H9 (cell line): ENCODE data around the gene BORCS8. TPM values are rescaled to one million over a fixed set of nuclear protein-coding genes. Genes with fewer than 3 reads are reported as not detected.

Source experiments
- DNase-seq: peaks from one replicate; pipeline ENCODE4 v3.0.0-alpha.2; 2017
- H2AFZ ChIP-seq: one replicate; pipeline ENCODE4 v1.6.1; 2013; ENCODE audit warnings: mild to moderate bottlenecking, low read length, control low read depth, moderate library complexity
- H2AK5ac ChIP-seq: 2 replicates; pipeline ENCODE4 v1.6.1; 2013; ENCODE audit warnings: low read length, control low read depth, mixed read lengths; ENCODE audit not compliant: insufficient read length
- H2BK120ac ChIP-seq: one replicate; pipeline ENCODE4 v1.6.1; 2013; ENCODE audit warnings: low read depth, mild to moderate bottlenecking, low read length, control low read depth, inconsistent platforms; ENCODE audit not compliant: poor library complexity, severe bottlenecking
- H2BK12ac ChIP-seq: 2 replicates; pipeline ENCODE4 v1.6.1; 2013; ENCODE audit warnings: low read length, control low read depth, mixed read lengths, low read depth; ENCODE audit not compliant: insufficient read length
- H2BK15ac ChIP-seq: 2 replicates; pipeline ENCODE4 v1.6.1; 2013; ENCODE audit warnings: low read depth, low read length, control low read depth
- H2BK20ac ChIP-seq: one replicate; pipeline ENCODE4 v1.6.1; 2013; ENCODE audit warnings: low read depth, mild to moderate bottlenecking, low read length, control low read depth, inconsistent platforms; ENCODE audit not compliant: poor library complexity, severe bottlenecking
- H2BK5ac ChIP-seq: 2 replicates; pipeline ENCODE4 v1.6.1; 2013; ENCODE audit warnings: low read length, control low read depth, mixed read lengths; ENCODE audit not compliant: insufficient read length
- H3K14ac ChIP-seq: 2 replicates; pipeline ENCODE4 v1.6.1; 2013; ENCODE audit warnings: low read length, control low read depth; ENCODE audit not compliant: insufficient read depth
- H3K18ac ChIP-seq: 2 replicates; pipeline ENCODE4 v1.6.1; 2013; ENCODE audit warnings: low read depth, mild to moderate bottlenecking, mixed read lengths, low read length, control low read depth; ENCODE audit not compliant: insufficient read length
- H3K23ac ChIP-seq: 2 replicates; pipeline ENCODE4 v1.6.1; 2013; ENCODE audit warnings: low read length, control low read depth, mixed read lengths, low read depth; ENCODE audit not compliant: insufficient read length
- H3K23me2 ChIP-seq: 2 replicates; pipeline ENCODE4 v1.6.1; 2013; ENCODE audit warnings: low read depth, mild to moderate bottlenecking, mixed read lengths, low read length, control low read depth; ENCODE audit not compliant: insufficient read length, poor library complexity, severe bottlenecking
- H3K27ac ChIP-seq: 2 replicates; pipeline ENCODE4 v1.5.1; 2013; ENCODE audit warnings: low read length, control low read depth, mixed read lengths, low read depth; ENCODE audit not compliant: insufficient read length
- H3K27me3 ChIP-seq: 2 replicates; pipeline ENCODE4 v1.6.1; 2013; ENCODE audit warnings: low read length, control low read depth, inconsistent platforms; ENCODE audit not compliant: insufficient read depth
- H3K4ac ChIP-seq: 2 replicates; pipeline ENCODE4 v1.6.1; 2013; ENCODE audit warnings: low read depth, mild to moderate bottlenecking, control low read depth, inconsistent platforms, low read length, moderate library complexity
- H3K4me1 ChIP-seq: 2 replicates; pipeline ENCODE4 v1.6.1; 2013; ENCODE audit warnings: low read length, control low read depth, inconsistent platforms; ENCODE audit not compliant: insufficient read depth
- H3K4me2 ChIP-seq: 2 replicates; pipeline ENCODE4 v1.6.1; 2013; ENCODE audit warnings: low read length, control low read depth, mixed read lengths; ENCODE audit not compliant: insufficient read length, insufficient read depth
- H3K56ac ChIP-seq: 2 replicates; pipeline ENCODE4 v1.6.1; 2013; ENCODE audit warnings: low read depth, mild to moderate bottlenecking, mixed read lengths, low read length, control low read depth; ENCODE audit not compliant: insufficient read length
- H3K79me1 ChIP-seq: 2 replicates; pipeline ENCODE4 v1.6.1; 2013; ENCODE audit warnings: low read depth, mild to moderate bottlenecking, moderate library complexity, low read length, control low read depth, inconsistent platforms; ENCODE audit not compliant: insufficient read depth, poor library complexity, severe bottlenecking
- H3K79me2 ChIP-seq: 2 replicates; pipeline ENCODE4 v1.6.1; 2013; ENCODE audit warnings: low read length, control low read depth, inconsistent platforms; ENCODE audit not compliant: insufficient read depth
- H3K9ac ChIP-seq: 2 replicates; pipeline ENCODE4 v1.6.1; 2013; ENCODE audit warnings: low read length, control low read depth, mixed read lengths; ENCODE audit not compliant: insufficient read length; ENCODE audit errors: extremely low read depth
- H3K9me3 ChIP-seq: one replicate; pipeline ENCODE4 v1.6.1; 2013; ENCODE audit warnings: low read depth, low read length, inconsistent platforms; ENCODE audit not compliant: control insufficient read depth
- H3T11ph ChIP-seq: one replicate; pipeline ENCODE4 v1.6.1; 2013; ENCODE audit warnings: mild to moderate bottlenecking, low read length, control low read depth, inconsistent platforms
- H4K20me1 ChIP-seq: one replicate; pipeline ENCODE4 v1.6.1; 2013; ENCODE audit not compliant: control insufficient read depth, insufficient read length, insufficient read depth
- H4K5ac ChIP-seq: 2 replicates; pipeline ENCODE4 v1.6.1; 2013; ENCODE audit warnings: low read depth, mild to moderate bottlenecking, mixed read lengths, low read length, control low read depth; ENCODE audit not compliant: insufficient read length
- H4K8ac ChIP-seq: replicated peaks from 2 replicates; pipeline ENCODE4 v1.6.1; 2013; ENCODE audit warnings: low read length, control low read depth, mixed read lengths, low read depth; ENCODE audit not compliant: insufficient read length
- H4K91ac ChIP-seq: 2 replicates; pipeline ENCODE4 v1.6.1; 2013; ENCODE audit warnings: low read depth, mild to moderate bottlenecking, moderate library complexity, mixed read lengths, low read length, control low read depth; ENCODE audit not compliant: insufficient read length
- H3K27ac Mint-ChIP-seq, 3 experiments: 2 replicates in 2 of 3; 3 replicates in 1 of 3; pipeline ENCODE4 v1.8.0; 2020 to 2021; ENCODE audit warnings: mixed read lengths in 3 of 3, mild to moderate bottlenecking in 1 of 3, moderate library complexity in 1 of 3
- H3K27me3 Mint-ChIP-seq: 2 replicates; pipeline ENCODE4 v1.8.0; 2021; ENCODE audit warnings: low read depth, mild to moderate bottlenecking, moderate library complexity, mixed read lengths
- H3K36me3 Mint-ChIP-seq, 3 experiments: 2 replicates in 2 of 3; 3 replicates in 1 of 3; pipeline ENCODE4 v1.8.0; 2020 to 2021; ENCODE audit warnings: low read depth in 3 of 3, mixed read lengths in 3 of 3; ENCODE audit not compliant: insufficient read depth in 1 of 3
- H3K4me1 Mint-ChIP-seq, 2 experiments: 2 replicates each; pipeline ENCODE4 v1.8.0; 2020; ENCODE audit warnings: mixed read lengths in 2 of 2
- H3K4me3 Mint-ChIP-seq, 2 experiments: 2 replicates in 1 of 2; 3 replicates in 1 of 2; pipeline ENCODE4 v1.8.0; 2020 to 2021; ENCODE audit warnings: mild to moderate bottlenecking in 2 of 2, mixed read lengths in 2 of 2, moderate library complexity in 1 of 2
- H3K9me3 Mint-ChIP-seq, 2 experiments: 2 replicates in 1 of 2; 3 replicates in 1 of 2; pipeline ENCODE4 v1.8.0; 2020; ENCODE audit warnings: mild to moderate bottlenecking in 2 of 2, mixed read lengths in 2 of 2, moderate library complexity in 1 of 2
- WGBS: extraction: QIAGEN DNeasy Blood & Tissue Kit; methylation state at CpG from one replicate; pipeline ENCODE4 v1.1.7; 2013; ENCODE audit warnings: missing lambda C conversion rate, low lambda C conversion rate, mixed read lengths; ENCODE audit not compliant: insufficient read length; ENCODE audit errors: extremely low coverage; 5-methylcytosine and 5-hydroxymethylcytosine counted together
- total RNA-seq: library from RNA; stranded (reverse); gene quantifications from 2 replicates; pipeline ENCODE4 v1.2.1, GENCODE V29; 2021
- TF ChIP-seq, protein P1 (sequence below): fragments of 200-600 bp; sonication (generic); conservative IDR thresholded peaks from 3 replicates; pipeline ENCODE4 v1.8.0; 2021; ENCODE audit warnings: antibody characterized with exemption, mild to moderate bottlenecking

BORCS8 gene
- total RNA-seq, 1 experiment from 2014 or later: 20.4 TPM

DNA sequence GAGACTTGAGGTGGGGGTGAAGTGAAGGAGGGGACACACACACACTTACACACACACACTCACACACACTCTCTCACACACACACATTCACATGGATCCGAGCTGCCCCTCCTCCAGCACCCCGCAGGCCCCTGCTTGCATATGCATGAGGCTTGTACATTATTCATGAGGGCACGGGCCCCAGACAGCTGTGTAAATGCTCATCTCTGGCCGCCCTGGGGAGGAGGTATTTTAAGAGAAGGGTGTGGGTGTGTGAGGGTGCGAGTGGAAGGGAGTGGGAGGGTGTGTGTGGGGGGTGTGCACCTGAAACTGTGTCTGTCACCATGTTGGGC is 22.2 kb upstream of the BORCS8 start:
- no peak overlapping the region for H2BK20ac ChIP-seq
- H3K23ac ChIP-seq: no peak overlapping the region
- no peak overlapping the region for H3K9ac ChIP-seq
- no peaks in the 10 kb centered on the region for H3K79me1 ChIP-seq
- no peak overlapping the region for H3K18ac ChIP-seq
- no peaks in the 10 kb centered on the region for H3K9me3 ChIP-seq
- Mint-ChIP-seq H3K4me1 (peaks cover 6 to 27% of the 10 kb centered on the region in 2 experiments), H3K4me3 (peak overlapping the region in 1 of 2 experiments; percentile 40; a peak in 3 of 5 replicates), H3K27me3 (peaks cover 92% of the 10 kb centered on the region), H3K9me3 (peaks cover 0 to 4% of the 10 kb centered on the region in 2 experiments; a peak in 2 of 5 replicates), H3K36me3 (no peaks in the 10 kb centered on the region), H3K27ac (no peak overlapping the region)
- peaks cover 3% of the 10 kb centered on the region; the same call in 1 of the 2 replicates for H3K4me1 ChIP-seq
- no peak overlapping the region for H3K56ac ChIP-seq
- H4K91ac ChIP-seq: no peak overlapping the region
- no peak overlapping the region for H3T11ph ChIP-seq
- no peaks in the 10 kb centered on the region for H3K79me2 ChIP-seq
- H4K20me1 ChIP-seq: no peaks in the 10 kb centered on the region
- H3K23me2 ChIP-seq: peaks cover 11% of the 10 kb centered on the region
- H3K4ac ChIP-seq: no peak overlapping the region
- no peak overlapping the region for H2AFZ ChIP-seq
- peaks cover 35% of the 10 kb centered on the region for H3K27me3 ChIP-seq
- no peak overlapping the region for H4K5ac ChIP-seq
- TF ChIP-seq, protein P1, sequence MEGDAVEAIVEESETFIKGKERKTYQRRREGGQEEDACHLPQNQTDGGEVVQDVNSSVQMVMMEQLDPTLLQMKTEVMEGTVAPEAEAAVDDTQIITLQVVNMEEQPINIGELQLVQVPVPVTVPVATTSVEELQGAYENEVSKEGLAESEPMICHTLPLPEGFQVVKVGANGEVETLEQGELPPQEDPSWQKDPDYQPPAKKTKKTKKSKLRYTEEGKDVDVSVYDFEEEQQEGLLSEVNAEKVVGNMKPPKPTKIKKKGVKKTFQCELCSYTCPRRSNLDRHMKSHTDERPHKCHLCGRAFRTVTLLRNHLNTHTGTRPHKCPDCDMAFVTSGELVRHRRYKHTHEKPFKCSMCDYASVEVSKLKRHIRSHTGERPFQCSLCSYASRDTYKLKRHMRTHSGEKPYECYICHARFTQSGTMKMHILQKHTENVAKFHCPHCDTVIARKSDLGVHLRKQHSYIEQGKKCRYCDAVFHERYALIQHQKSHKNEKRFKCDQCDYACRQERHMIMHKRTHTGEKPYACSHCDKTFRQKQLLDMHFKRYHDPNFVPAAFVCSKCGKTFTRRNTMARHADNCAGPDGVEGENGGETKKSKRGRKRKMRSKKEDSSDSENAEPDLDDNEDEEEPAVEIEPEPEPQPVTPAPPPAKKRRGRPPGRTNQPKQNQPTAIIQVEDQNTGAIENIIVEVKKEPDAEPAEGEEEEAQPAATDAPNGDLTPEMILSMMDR: no peak
- DNase-seq: no peak
- no peak overlapping the region for H2BK120ac ChIP-seq
- H2BK12ac ChIP-seq: no peak overlapping the region
- no CpG with 5 or more reads among the region's 5 CpGs for WGBS
- H4K8ac ChIP-seq: no peak overlapping the region
- H3K4me2 ChIP-seq: no peak overlapping the region
- H2AK5ac ChIP-seq: no peak overlapping the region
- H2BK5ac ChIP-seq: no peak overlapping the region
- H2BK15ac ChIP-seq: no peak overlapping the region
- H3K27ac ChIP-seq: no peak overlapping the region
- no peak overlapping the region; the same call in 1 of the 2 replicates for H3K14ac ChIP-seq
